HEK293 (cell line): ENCODE measurements around the gene MED15.

Source experiments
- CTCF ChIA-PET: fragments of 350-600 bp; formaldehyde crosslinking; extraction: SDS; loops from one replicate; lab custom pipeline; 2021; ENCODE audit warnings: antibody characterized with exemption; lab: Yijun Ruan, JAX
- POLR2A ChIA-PET: fragments of 300-600 bp; formaldehyde crosslinking; extraction: SDS; loops from one replicate; lab custom pipeline; 2020; ENCODE audit warnings: antibody characterized with exemption, inconsistent platforms; lab: Yijun Ruan, JAX
- H3K27ac ChIP-seq: fragments of 200-500 bp; sonication (Bioruptor generic); 2 replicates; pipeline ENCODE4 v1.5.1; 2014; ENCODE audit warnings: low read depth, low read length, control low read depth, inconsistent platforms; ENCODE audit errors: extremely low read depth
- H3K36me3 ChIP-seq, 2 experiments: fragments of 200-500 bp in 1 of 2; sonication (Bioruptor generic) in 1 of 2; 1 replicate in 1 of 2; 2 replicates in 1 of 2; pipeline ENCODE4 v1.5.1; 2014 to 2017; ENCODE audit warnings: inconsistent platforms in 2 of 2, low read length in 2 of 2; ENCODE audit not compliant: control insufficient read depth in 2 of 2, insufficient read depth in 1 of 2
- H3K4me1 ChIP-seq: fragments of 200-500 bp; sonication (Bioruptor generic); 2 replicates; pipeline ENCODE4 v1.5.1; 2014; ENCODE audit warnings: mild to moderate bottlenecking, low read length, inconsistent platforms; ENCODE audit not compliant: control insufficient read depth, insufficient read depth
- H3K4me3 ChIP-seq: 2 replicates; pipeline ENCODE4 v1.5.1; 2011; ENCODE audit warnings: low read depth, mild to moderate bottlenecking, control low read depth, low read length, moderate library complexity
- H3K9me3 ChIP-seq: fragments of 200-500 bp; sonication (Bioruptor generic); 2 replicates; pipeline ENCODE4 v1.5.1; 2014; ENCODE audit warnings: low read depth, low read length, inconsistent platforms; ENCODE audit not compliant: control insufficient read depth, insufficient read depth
- AEBP2 ChIP-seq: fragments of 450-650 bp; formaldehyde crosslinking; IDR thresholded peaks from 2 replicates; pipeline ENCODE4 v1.5.1; 2016; ENCODE audit warnings: missing biosample characterization, missing genetic modification characterization, borderline replicate concordance
- FEZF1 ChIP-seq: fragments of 450-650 bp; formaldehyde crosslinking; IDR thresholded peaks from 2 replicates; pipeline ENCODE4 v1.5.1; 2016; ENCODE audit warnings: missing biosample characterization, missing genetic modification characterization
- KLF7 ChIP-seq: fragments of 450-650 bp; formaldehyde crosslinking; IDR thresholded peaks from 2 replicates; pipeline ENCODE4 v1.5.1; 2016; ENCODE audit warnings: missing biosample characterization, missing genetic modification characterization, borderline replicate concordance
- SALL2 ChIP-seq: fragments of 450-650 bp; formaldehyde crosslinking; IDR thresholded peaks from 2 replicates; pipeline ENCODE4 v1.5.0; 2017; ENCODE audit warnings: missing biosample characterization, mild to moderate bottlenecking, missing genetic modification characterization, borderline replicate concordance
- SCRT2 ChIP-seq: fragments of 450-650 bp; formaldehyde crosslinking; IDR thresholded peaks from 2 replicates; pipeline ENCODE4 v1.5.1; 2016; ENCODE audit warnings: missing biosample characterization, missing genetic modification characterization
- SETDB1 ChIP-seq: IDR thresholded peaks from one replicate; pipeline ENCODE4 v1.6.1; 2017; ENCODE audit warnings: mild to moderate bottlenecking, low read length, moderate library complexity, mixed read lengths; ENCODE audit not compliant: insufficient read length
- SP2 ChIP-seq: fragments of 450-650 bp; formaldehyde crosslinking; IDR thresholded peaks from 2 replicates; pipeline ENCODE4 v1.5.1; 2016; ENCODE audit warnings: missing biosample characterization, missing genetic modification characterization
- ZBTB6 ChIP-seq: fragments of 450-650 bp; formaldehyde crosslinking; IDR thresholded peaks from 2 replicates; pipeline ENCODE4 v1.5.1; 2017; ENCODE audit warnings: missing biosample characterization, missing genetic modification characterization
- ZEB2 ChIP-seq: fragments of 450-650 bp; formaldehyde crosslinking; IDR thresholded peaks from 2 replicates; pipeline ENCODE4 v1.5.1; 2016; ENCODE audit warnings: missing biosample characterization, missing genetic modification characterization
- ZNF112 ChIP-seq: fragments of 450-650 bp; formaldehyde crosslinking; IDR thresholded peaks from 2 replicates; pipeline ENCODE4 v1.5.0; 2017; ENCODE audit warnings: missing biosample characterization, missing genetic modification characterization
- ZNF148 ChIP-seq: fragments of 450-650 bp; formaldehyde crosslinking; IDR thresholded peaks from 2 replicates; pipeline ENCODE4 v1.5.0; 2017; ENCODE audit warnings: missing biosample characterization, missing genetic modification characterization, borderline replicate concordance
- ZNF174 ChIP-seq: fragments of 450-650 bp; formaldehyde crosslinking; IDR thresholded peaks from 2 replicates; pipeline ENCODE4 v1.5.0; 2017; ENCODE audit warnings: missing biosample characterization, mild to moderate bottlenecking, missing genetic modification characterization
- ZNF292 ChIP-seq: fragments of 450-650 bp; formaldehyde crosslinking; IDR thresholded peaks from 2 replicates; pipeline ENCODE4 v1.5.1; 2016; ENCODE audit warnings: low read depth, missing biosample characterization, missing genetic modification characterization, borderline replicate concordance
- ZNF311 ChIP-seq: fragments of 450-650 bp; formaldehyde crosslinking; IDR thresholded peaks from 2 replicates; pipeline ENCODE4 v1.5.1; 2017; ENCODE audit warnings: missing biosample characterization, missing genetic modification characterization, borderline replicate concordance
- ZNF426 ChIP-seq: fragments of 450-650 bp; formaldehyde crosslinking; IDR thresholded peaks from 2 replicates; pipeline ENCODE4 v1.5.1; 2017; ENCODE audit warnings: missing biosample characterization, missing genetic modification characterization, mild to moderate bottlenecking, inconsistent platforms, moderate library complexity
- ZNF48 ChIP-seq: fragments of 450-650 bp; formaldehyde crosslinking; IDR thresholded peaks from 2 replicates; pipeline ENCODE4 v1.5.1; 2016; ENCODE audit warnings: missing biosample characterization, missing genetic modification characterization
- ZNF639 ChIP-seq: fragments of 450-650 bp; formaldehyde crosslinking; IDR thresholded peaks from 2 replicates; pipeline ENCODE4 v1.5.1; 2016; ENCODE audit warnings: missing biosample characterization, missing genetic modification characterization
- ZNF747 ChIP-seq: fragments of 450-650 bp; formaldehyde crosslinking; IDR thresholded peaks from 2 replicates; pipeline ENCODE4 v1.5.1; 2016; ENCODE audit warnings: missing biosample characterization, missing genetic modification characterization
- TF ChIP-seq, protein P1 (sequence below): fragments of 450-650 bp; formaldehyde crosslinking; IDR thresholded peaks from 2 replicates; pipeline ENCODE4 v1.5.1; 2016; ENCODE audit warnings: missing biosample characterization, missing genetic modification characterization

Gene MED15

GRCh38 chr22:20558534-20558933 lies 51.1 kb downstream of the MED15 start:
- Histone ChIP-seq H3K4me3 (no peak overlapping the region), H3K27ac (no peak overlapping the region), H3K36me3 (peaks cover 0 to 79% of the 10 kb centered on the region in 2 experiments; a peak in 2 of 3 replicates), H3K9me3 (no peaks in the 10 kb centered on the region), H3K4me1 (no peaks in the 10 kb centered on the region)
- ChIA-PET CTCF (interaction anchor here (0.6 to 3.2 kb wide), 3 partner anchors 10 to 35 kb away, joined by 4 to 14 read pairs (median 4); no protein-coding TSS in a partner anchor), POLR2A (no interaction called here)
- no peak for TF ChIP-seq ZBTB6 (tag by site-specific recombination)
- TF ChIP-seq ZNF747 = no peak
- no peak for TF ChIP-seq ZNF426 (tag by site-specific recombination)
- no peak for TF ChIP-seq ZNF174 (tag by site-specific recombination)
- TF ChIP-seq SALL2 (tag by site-specific recombination) = no peak
- TF ChIP-seq ZNF292 (tag by site-specific recombination) = no peak
- TF ChIP-seq KLF7 (tag by site-specific recombination) = no peak
- no peak for TF ChIP-seq SCRT2 (tag by site-specific recombination)
- TF ChIP-seq SP2 (tag by site-specific recombination) = no peak

DNA sequence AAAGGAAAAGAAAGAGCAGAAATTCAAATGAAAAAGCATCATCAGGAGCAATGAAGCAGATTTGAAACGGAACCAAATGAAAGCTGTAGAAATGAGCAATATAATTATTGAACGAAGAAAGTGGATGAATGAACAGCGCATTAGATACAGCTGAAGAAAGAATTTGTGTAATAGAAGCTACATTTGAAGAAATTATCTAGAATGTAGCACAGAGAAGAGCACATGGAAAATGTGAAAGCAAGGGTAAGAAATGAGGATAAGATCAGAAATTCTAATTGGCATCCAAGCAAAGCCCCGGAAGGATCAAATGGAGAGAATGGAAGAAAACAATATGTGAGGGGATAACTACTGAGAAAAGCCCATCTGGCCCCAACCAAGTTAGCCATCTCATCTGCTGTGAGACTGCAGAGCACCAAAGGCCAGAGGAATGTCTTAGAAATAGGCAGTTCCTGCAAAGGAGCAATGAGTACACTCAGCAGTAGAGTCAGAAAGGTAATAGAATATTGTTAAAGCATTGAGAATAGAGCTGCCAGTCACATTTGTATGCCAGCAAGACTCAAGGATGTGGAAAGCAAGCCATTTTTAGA lies 51.9 kb downstream of the MED15 start:
- no peaks in the 10 kb centered on the region for H3K9me3 ChIP-seq
- no peak overlapping the region for H3K4me3 ChIP-seq
- ChIA-PET POLR2A (no interaction called here), CTCF (interaction anchor here (0.7 to 3.2 kb wide), 2 partner anchors 9 to 36 kb away, joined by 4 to 14 read pairs; no protein-coding TSS in a partner anchor)
- H3K36me3 ChIP-seq = peaks cover 0 to 72% of the 10 kb centered on the region in 2 experiments; a peak in 2 of 3 replicates
- no peak overlapping the region for H3K27ac ChIP-seq
- TF ChIP-seq ZNF48 (tag by site-specific recombination) (no peak), ZNF639 (tag by site-specific recombination) (no peak), FEZF1 (tag by site-specific recombination) (no peak), AEBP2 (no peak), ZNF148 (tag by site-specific recombination) (no peak), SETDB1 (peak; percentile 38), ZNF311 (tag by site-specific recombination) (no peak), ZNF112 (no peak), ZEB2 (tag by site-specific recombination) (no peak)
- TF ChIP-seq, protein P1, sequence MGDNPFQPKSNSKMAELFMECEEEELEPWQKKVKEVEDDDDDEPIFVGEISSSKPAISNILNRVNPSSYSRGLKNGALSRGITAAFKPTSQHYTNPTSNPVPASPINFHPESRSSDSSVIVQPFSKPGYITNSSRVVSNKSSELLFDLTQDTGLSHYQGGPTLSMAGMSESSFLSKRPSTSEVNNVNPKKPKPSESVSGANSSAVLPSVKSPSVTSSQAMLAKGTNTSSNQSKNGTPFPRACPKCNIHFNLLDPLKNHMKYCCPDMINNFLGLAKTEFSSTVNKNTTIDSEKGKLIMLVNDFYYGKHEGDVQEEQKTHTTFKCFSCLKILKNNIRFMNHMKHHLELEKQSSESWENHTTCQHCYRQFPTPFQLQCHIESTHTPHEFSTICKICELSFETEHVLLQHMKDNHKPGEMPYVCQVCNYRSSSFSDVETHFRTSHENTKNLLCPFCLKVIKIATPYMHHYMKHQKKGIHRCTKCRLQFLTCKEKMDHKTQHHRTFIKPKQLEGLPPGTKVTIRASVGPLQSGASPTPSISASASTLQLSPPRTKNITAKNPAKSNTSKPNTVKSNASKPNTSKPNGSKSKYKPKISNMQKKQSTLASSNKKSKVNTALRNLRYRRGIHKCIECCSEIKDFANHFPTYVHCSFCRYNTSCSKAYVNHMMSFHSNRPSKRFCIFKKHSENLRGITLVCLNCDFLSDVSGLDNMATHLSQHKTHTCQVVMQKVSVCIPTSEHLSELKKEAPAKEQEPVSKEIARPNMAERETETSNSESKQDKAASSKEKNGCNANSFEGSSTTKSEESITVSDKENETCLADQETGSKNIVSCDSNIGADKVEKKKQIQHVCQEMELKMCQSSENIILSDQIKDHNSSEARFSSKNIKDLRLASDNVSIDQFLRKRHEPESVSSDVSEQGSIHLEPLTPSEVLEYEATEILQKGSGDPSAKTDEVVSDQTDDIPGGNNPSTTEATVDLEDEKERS = peak; percentile 84; the same call in 1 of the 2 replicates
- TF ChIP-seq, all 188 proteins: peak for 2
- no peaks in the 10 kb centered on the region for H3K4me1 ChIP-seq
